ENCODE results near the gene TMEM255A.
"Not testable (repeated sequence)": the region's sequence is repeated elsewhere in the genome, so short reads cannot be mapped to it uniquely, and the experiment has no call there.

TMEM255A gene

GRCh38 chrX:120356084-120356483, 44.8 kb upstream of the TMEM255A start:
- Histone ChIP-seq H3K27ac (replicated peaks) (no peak overlapping the region), H3K4me3 (replicated peaks; ENCODE audit: insufficient read depth, low read length) (no peak overlapping the region), H3K27me3 (ENCODE audit: insufficient read depth, poor library complexity, severe bottlenecking) (no peaks in the 10 kb centered on the region)
- no peak for DNase-seq (ENCODE audit: low read depth in 1 of 2, low spot score in 1 of 2)
- TF ChIP-seq POLR2AphosphoS5 (IDR thresholded peaks at IDR 0.05; ENCODE audit: low read depth) (no peak), CTCF (IDR thresholded peaks at IDR 0.05; ENCODE audit: insufficient read depth, low read length) (no peak), SPI1 (IDR thresholded peaks at IDR 0.05; ENCODE audit: borderline replicate concordance, low read depth) (no peak), REST (IDR thresholded peaks at IDR 0.05; ENCODE audit: insufficient replicate concordance, low read depth) (no peak), GABPA (IDR thresholded peaks at IDR 0.05; ENCODE audit: low read depth) (no peak)

- no peaks in the 10 kb centered on the region for H3K27me3 ChIP-seq (ENCODE audit: insufficient read depth, poor library complexity, severe bottlenecking)
- TF ChIP-seq SPI1 (IDR thresholded peaks at IDR 0.05; ENCODE audit: borderline replicate concordance, low read depth) (no peak), REST (IDR thresholded peaks at IDR 0.05; ENCODE audit: insufficient replicate concordance, low read depth) (no peak), GABPA (IDR thresholded peaks at IDR 0.05; ENCODE audit: low read depth) (no peak), CTCF (IDR thresholded peaks at IDR 0.05; ENCODE audit: insufficient read depth, low read length) (no peak), POLR2AphosphoS5 (IDR thresholded peaks at IDR 0.05; ENCODE audit: low read depth) (no peak)
- no peak overlapping the region for H3K4me3 ChIP-seq (replicated peaks; ENCODE audit: insufficient read depth, low read length)
- no peak for DNase-seq (ENCODE audit: low read depth in 1 of 2, low spot score in 1 of 2)
- H3K27ac ChIP-seq (replicated peaks), result no peak overlapping the region
These were observed 39.3 kb upstream of the TMEM255A start for GRCh38 chrX:120350450-120351138.

GRCh38 chrX:120344566-120344965, 33.3 kb upstream of the TMEM255A start:
- not testable (repeated sequence) for H3K27me3 ChIP-seq (ENCODE audit: insufficient read depth, poor library complexity, severe bottlenecking); H3K4me3 ChIP-seq (replicated peaks; ENCODE audit: insufficient read depth, low read length); H3K27ac ChIP-seq (replicated peaks); DNase-seq (ENCODE audit: low read depth in 1 of 2, low spot score in 1 of 2)

- no peaks in the 10 kb centered on the region for H3K27me3 ChIP-seq (ENCODE audit: insufficient read depth, poor library complexity, severe bottlenecking)
- DNase-seq (ENCODE audit: low read depth in 1 of 2, low spot score in 1 of 2), result no peak
- no peak overlapping the region for H3K27ac ChIP-seq (replicated peaks)
- TF ChIP-seq SPI1 (IDR thresholded peaks at IDR 0.05; ENCODE audit: borderline replicate concordance, low read depth) (no peak), REST (IDR thresholded peaks at IDR 0.05; ENCODE audit: insufficient replicate concordance, low read depth) (no peak), POLR2AphosphoS5 (IDR thresholded peaks at IDR 0.05; ENCODE audit: low read depth) (no peak), CTCF (IDR thresholded peaks at IDR 0.05; ENCODE audit: insufficient read depth, low read length) (no peak)
- no peak overlapping the region for H3K4me3 ChIP-seq (replicated peaks; ENCODE audit: insufficient read depth, low read length)
These were observed 25.6 kb upstream of the TMEM255A start for GRCh38 chrX:120336899-120337298.
